ENCODE data around the gene GPR37L1. TPM values are rescaled to one million over a fixed set of nuclear protein-coding genes. Genes with fewer than 3 reads are reported as not detected.
"Not testable (repeated sequence)": the region's sequence is repeated elsewhere in the genome, so short reads cannot be mapped to it uniquely, and the experiment has no call there.

The GPR37L1 gene
- total and polyA plus RNA-seq, 7 donors, result under 0.01 to 1.8 (median 0.32) TPM; not detected in 1

GRCh38 chr1:202143768-202144401 is 21.2 kb downstream of the GPR37L1 start:
- Histone ChIP-seq H3K27me3 (no peaks in the 10 kb centered on the region), H3K36me3 (no peaks in the 10 kb centered on the region), H3K4me1 (peaks cover 0 to 40% (median 31%) of the 10 kb centered on the region in 4 donors), H3K27ac (peak overlapping the region; percentile 90 to 96 (median 94)), H3K9me3 (no peaks in the 10 kb centered on the region), H3K4me3 (peak overlapping the region; percentile 89 to 99 (median 97))
- intact Hi-C loops (cut with DNase I), result no loop called here
- DNase-seq, result peak; percentile 76
- 1% methylated on average over 58 of the region's 58 CpGs for WGBS, 2 donors
- no peak for TF ChIP-seq POLR2A (IDR thresholded peaks at IDR 0.05)
- no peak for TF ChIP-seq EP300 (IDR thresholded peaks at IDR 0.05)
- peak in 1 of 4 donors; percentile 6 for TF ChIP-seq POLR2AphosphoS5 (IDR thresholded peaks at IDR 0.05)

- H3K27me3 ChIP-seq, result no peaks in the 10 kb centered on the region
- peak in 3 of 4 donors; percentile 18 to 66 (median 55) for TF ChIP-seq POLR2AphosphoS5 (IDR thresholded peaks at IDR 0.05)
- TF ChIP-seq EP300 (IDR thresholded peaks at IDR 0.05), result no peak
- DNase-seq, result peak; percentile 82
- 0% methylated on average over 82 of the region's 82 CpGs for WGBS, 2 donors
- peak within 1 kb of the TSS; percentile 90 to 96 (median 94) for H3K27ac ChIP-seq
- peaks cover 0 to 40% (median 31%) of the 10 kb centered on the region in 4 donors for H3K4me1 ChIP-seq
- peak within 1 kb of the TSS; percentile 89 to 99 (median 97) for H3K4me3 ChIP-seq
- H3K9me3 ChIP-seq, result no peaks in the 10 kb centered on the region
- no peaks in the 10 kb centered on the region for H3K36me3 ChIP-seq
- intact Hi-C loops (cut with DNase I), result no loop called here
Observed at GRCh38 chr1:202144402-202145067, 21.8 kb downstream of the GPR37L1 start, which contains the start of gene ARL8A. TSS of gene ARL8A (minus strand) at chr1:202144737. CDS start at chr1:202144572, 165 bp downstream.

DNA sequence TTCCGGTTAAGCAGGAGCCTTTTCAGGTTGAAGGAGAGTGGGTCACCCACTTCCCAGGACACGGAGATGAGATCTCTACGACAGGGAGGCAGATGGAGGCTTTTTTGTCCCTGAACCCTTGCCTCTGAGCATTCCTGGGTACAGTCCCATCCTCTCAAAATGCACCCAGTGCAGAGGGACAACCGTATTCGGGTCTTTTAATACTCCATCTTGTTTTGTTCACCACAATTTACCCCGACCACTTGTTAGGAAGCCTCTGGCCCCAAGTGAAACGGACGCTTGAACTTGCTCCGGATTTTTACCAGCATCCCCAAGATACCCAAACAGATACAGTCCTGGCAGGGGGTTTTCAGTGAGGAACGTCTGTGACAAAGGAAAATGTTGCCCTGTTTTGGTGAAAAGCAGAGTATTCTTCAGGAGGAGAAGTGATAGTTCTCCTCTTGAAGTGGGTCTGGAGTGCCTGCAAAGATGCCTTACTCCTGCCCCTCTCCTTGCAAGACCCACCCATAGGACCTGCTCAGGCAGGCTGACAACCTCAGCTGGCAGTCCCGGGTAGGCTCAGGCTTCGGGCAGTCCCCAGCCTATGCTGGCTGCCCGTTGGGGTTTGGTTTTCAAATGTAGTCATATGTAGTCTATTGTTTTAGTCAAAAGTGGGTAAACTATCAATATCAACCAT is 22.5 kb downstream of the GPR37L1 start:
- Histone ChIP-seq H3K4me3 (peak overlapping the region; percentile 89 to 99 (median 97)), H3K4me1 (peaks cover 0 to 40% (median 31%) of the 10 kb centered on the region in 4 donors), H3K9me3 (no peaks in the 10 kb centered on the region), H3K36me3 (no peaks in the 10 kb centered on the region), H3K27me3 (no peaks in the 10 kb centered on the region), H3K27ac (peak overlapping the region; percentile 90 to 96 (median 94))
- TF ChIP-seq POLR2A (IDR thresholded peaks at IDR 0.05) (no peak), CTCF (IDR thresholded peaks at IDR 0.05) (no peak), EP300 (IDR thresholded peaks at IDR 0.05) (no peak), POLR2AphosphoS5 (IDR thresholded peaks at IDR 0.05) (no peak)
- DNase-seq, result no peak
- intact Hi-C loops (cut with DNase I), result no loop called here
- 6% methylated on average over 13 of the region's 13 CpGs for WGBS, 2 donors

DNA sequence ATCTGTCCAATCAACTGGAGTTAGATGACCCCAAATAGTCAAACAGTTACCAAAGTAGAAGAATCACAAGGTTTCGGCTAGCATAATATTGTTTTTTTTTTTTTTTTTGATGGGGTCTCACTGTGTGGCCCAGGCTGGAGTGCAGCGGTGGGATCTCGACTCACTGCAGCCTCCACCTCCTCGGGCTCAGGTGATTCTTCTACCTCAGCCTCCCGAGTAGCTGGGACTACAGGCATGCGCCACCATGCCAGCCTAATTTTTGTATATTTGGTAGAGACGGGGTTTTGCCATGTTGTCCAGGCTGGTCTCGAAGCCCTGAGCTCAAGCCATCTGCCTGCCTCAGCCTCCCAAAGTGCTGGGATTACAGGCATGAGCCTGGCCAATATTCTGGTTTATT is 23.0 kb downstream of the GPR37L1 start:
- not testable (repeated sequence) for H3K4me3 ChIP-seq, H3K27ac ChIP-seq
- WGBS, 2 donors, result 90 to 93% methylated on average over 8 of the region's 8 CpGs

DNA sequence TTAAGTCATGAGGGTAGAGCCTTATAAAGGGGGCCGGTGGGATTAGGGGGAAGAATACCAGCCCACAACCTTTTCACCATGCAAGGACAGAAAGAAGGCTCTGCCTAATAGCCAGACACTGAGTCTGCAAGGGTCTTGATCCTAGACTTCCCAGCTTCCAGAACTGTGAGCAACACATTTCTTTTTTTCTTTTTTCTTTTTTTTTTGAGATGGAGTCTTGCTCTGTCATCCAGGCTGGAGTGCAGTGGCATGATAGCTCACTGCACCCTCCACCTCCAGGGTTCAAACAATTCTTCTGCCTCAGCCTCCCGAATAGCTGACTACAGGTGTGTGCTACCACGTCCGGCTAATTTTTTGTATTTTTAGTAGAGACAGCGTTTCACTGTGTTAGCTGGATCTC is 23.6 kb downstream of the GPR37L1 start:
- DNase-seq, result no peak
- TF ChIP-seq POLR2A (IDR thresholded peaks at IDR 0.05) (no peak), EP300 (IDR thresholded peaks at IDR 0.05) (no peak), POLR2AphosphoS5 (IDR thresholded peaks at IDR 0.05) (no peak), CTCF (IDR thresholded peaks at IDR 0.05) (no peak)

More for the DNA sequence above, 23.0 kb downstream of the GPR37L1 start:
- intact Hi-C loops (cut with DNase I); H3K27me3 ChIP-seq; DNase-seq; H3K9me3 ChIP-seq; H3K36me3 ChIP-seq: not testable (repeated sequence)
- peaks cover 0 to 36% (median 30%) of the 10 kb centered on the region in 4 donors for H3K4me1 ChIP-seq

GRCh38 chr1:202146993-202147392 is 24.3 kb downstream of the GPR37L1 start:
- WGBS, 2 donors, result 75 to 81% methylated on average over 3 of the region's 3 CpGs
- Histone ChIP-seq H3K4me3 (no peak overlapping the region), H3K27me3 (no peaks in the 10 kb centered on the region), H3K9me3 (no peaks in the 10 kb centered on the region), H3K4me1 (peaks cover 0 to 23% (median 18%) of the 10 kb centered on the region in 4 donors), H3K36me3 (no peaks in the 10 kb centered on the region), H3K27ac (no peak overlapping the region)
- no peak for DNase-seq
- intact Hi-C loops (cut with DNase I), result no loop called here
- no peak for TF ChIP-seq POLR2AphosphoS5 (IDR thresholded peaks at IDR 0.05)
- no peak for TF ChIP-seq EP300 (IDR thresholded peaks at IDR 0.05)
- TF ChIP-seq POLR2A (IDR thresholded peaks at IDR 0.05), result no peak
- TF ChIP-seq CTCF (IDR thresholded peaks at IDR 0.05), result no peak

More for the DNA sequence above, 23.6 kb downstream of the GPR37L1 start:
- Histone ChIP-seq H3K27me3 (no peaks in the 10 kb centered on the region), H3K36me3 (no peaks in the 10 kb centered on the region), H3K9me3 (no peaks in the 10 kb centered on the region), H3K4me1 (peaks cover 0 to 30% (median 25%) of the 10 kb centered on the region in 4 donors), H3K27ac (no peak overlapping the region), H3K4me3 (no peak overlapping the region)
- 88 to 91% methylated on average over 5 of the region's 5 CpGs for WGBS, 2 donors
- intact Hi-C loops (cut with DNase I), result no loop called here
